Adrenal gland (tissue), 12 donors: ENCODE measurements around the gene PRMT9. TPM values are rescaled to one million over a fixed set of nuclear protein-coding genes. Genes with fewer than 3 reads are reported as not detected.

Experiments used
- DNase-seq, 7 donors: peaks; one replicate each; pipeline ENCODE4 v3.0.0-alpha.2; 2019 to 2020
- H3K27ac ChIP-seq, 5 donors: fragments of 200-600 bp; sonication (generic) in 4 of 5; 1 replicate in 3 of 5; 2 replicates in 2 of 5; pipeline versions ENCODE4 v1.5.1 to v1.8.0; 2016 to 2020; ENCODE audit warnings: mild to moderate bottlenecking in 1 of 5
- H3K27me3 ChIP-seq: fragments of 200-600 bp; 2 replicates; pipeline ENCODE4 v1.8.0; 2021
- H3K36me3 ChIP-seq, 2 donors: fragments of 200-600 bp; replicated peaks in 1 of 2; 1 replicate in 1 of 2; 2 replicates in 1 of 2; pipeline versions ENCODE4 v1.5.1 to v1.8.0; 2018 to 2022
- H3K4me1 ChIP-seq, 2 donors: fragments of 200-600 bp; replicated peaks in 1 of 2; 1 replicate in 1 of 2; 2 replicates in 1 of 2; pipeline versions ENCODE4 v1.5.1 to v1.8.0; 2018 to 2021
- H3K4me3 ChIP-seq, 4 donors: fragments of 200-600 bp; sonication (generic) in 3 of 4; one replicate each; pipeline ENCODE4 v1.5.1; 2016 to 2018
- H3K9me3 ChIP-seq, 3 donors: fragments of 200-600 bp; sonication (generic) in 1 of 3; replicated peaks in 1 of 3; 1 replicate in 2 of 3; 2 replicates in 1 of 3; pipeline versions ENCODE4 v1.5.1 to v1.8.0; 2016 to 2021
- CTCF ChIP-seq, 6 experiments: fragments of 450-650 bp in 4 of 6; fragments of 200-600 bp in 2 of 6; sonication (generic) in 1 of 6; IDR thresholded peaks; 1 replicate in 5 of 6; 2 replicates in 1 of 6; pipeline versions ENCODE4 v1.5.1 to v1.8.0; 2016 to 2021; ENCODE audit warnings: antibody characterized with exemption in 6 of 6, mild to moderate bottlenecking in 2 of 6, moderate library complexity in 1 of 6
- POLR2A ChIP-seq, 2 donors: fragments of 450-650 bp; IDR thresholded peaks; one replicate each; pipeline ENCODE4 v1.6.1; 2017; ENCODE audit warnings: antibody characterized with exemption in 2 of 2, mild to moderate bottlenecking in 2 of 2, moderate library complexity in 1 of 2
- WGBS, 4 donors: extraction: QIAGEN DNeasy Blood & Tissue Kit in 2 of 4; methylation state at CpG; one replicate each; pipeline versions ENCODE4 v1.1.5 to v1.1.7; 2013 to 2017; 5-methylcytosine and 5-hydroxymethylcytosine counted together
- intact Hi-C, 2 donors: fragments of 100-400 bp; cut with DNase I; formaldehyde crosslinking; loops; one replicate each; pipeline versions ENCODE4 v1.14.1 to v1.15.0; 2022 to 2023
- polyA plus RNA-seq, 3 donors: library from polyadenylated mRNA; stranded (reverse); fragments of 200-250 nt in 2 of 3; fragments of 350-450 nt in 1 of 3; fragmentation: Illumina TruSeq in 1 of 3; extraction: RNeasy Lipid Tissue Mini Kit (QIAGEN cat#74804) in 1 of 3; gene quantifications; one replicate each; pipeline ENCODE4 v1.2.3, GENCODE V29; 2013 to 2014
- total RNA-seq, 9 donors: library from RNA; depleted of rRNA in 4 of 9; stranded (reverse); fragments of >200 nt in 4 of 9; fragments of 120-200 nt in 1 of 9; fragmentation: NEBNext Ultra II Directional in 1 of 9; extraction: Animal tissue kit (Norgen Biotek cat#: 25700) in 1 of 9; gene quantifications; one replicate each; pipeline versions ENCODE4 v1.1.0 to v1.2.4, GENCODE V29; 2013 to 2023
- donor health status: healthy with polysubstance abuse.
- donor health status: Bipolar disorder and iron deficiency.
- donor health status: DM: yes; HTN: yes; CAD: no.
- donor health status: DM: no; HTN: no; CAD: no.
- donor health status: DM: no; HTN: no; CAD: no.
- donor health status: DM: yes; HTN: yes; CAD: no.

PRMT9 gene
- total and polyA plus RNA-seq, 12 donors, result 5.4 to 19.6 (median 11.3) TPM

- no peaks in the 10 kb centered on the region for H3K4me1 ChIP-seq
- no peaks in the 10 kb centered on the region for H3K9me3 ChIP-seq
- intact Hi-C loops, result loop anchor here in 1 of 2 donors (10.0 kb wide), 1 partner anchor 76 kb away; no protein-coding TSS in a partner anchor
- no peak overlapping the region for H3K4me3 ChIP-seq
- no peak for DNase-seq
- H3K27ac ChIP-seq, result no peak overlapping the region
- H3K27me3 ChIP-seq, result no peaks in the 10 kb centered on the region
- TF ChIP-seq CTCF (IDR thresholded peaks at IDR 0.05) (no peak), POLR2A (IDR thresholded peaks at IDR 0.05) (no peak)
- H3K36me3 ChIP-seq, result no peaks in the 10 kb centered on the region
Measured at GRCh38 chr4:147591106-147591505, 92.9 kb downstream of the PRMT9 start.

- no peak overlapping the region for H3K4me3 ChIP-seq
- 43 to 46% (median 45%) methylated on average over 12 of the region's 12 CpGs for WGBS, 4 donors
- H3K9me3 ChIP-seq, result no peaks in the 10 kb centered on the region
- H3K27me3 ChIP-seq, result no peaks in the 10 kb centered on the region
- no peak overlapping the region for H3K27ac ChIP-seq
- DNase-seq, result peak; percentile 45 to 78 (median 48)
- no peaks in the 10 kb centered on the region for H3K4me1 ChIP-seq
- H3K36me3 ChIP-seq, result no peaks in the 10 kb centered on the region
- TF ChIP-seq POLR2A (IDR thresholded peaks at IDR 0.05) (no peak), CTCF (IDR thresholded peaks at IDR 0.05) (peak; percentile 62 to 80 (median 76))
- intact Hi-C loops, result loop anchor here in 1 of 2 donors (10.0 kb wide), 1 partner anchor 76 kb away; no protein-coding TSS in a partner anchor
Measured at GRCh38 chr4:147590249-147590920, 93.6 kb downstream of the PRMT9 start.

- no peaks in the 10 kb centered on the region for H3K9me3 ChIP-seq
- intact Hi-C loops, result loop anchor here in 1 of 2 donors (5.0 kb wide), 2 partner anchors 67 to 422 kb away; no protein-coding TSS in a partner anchor
- TF ChIP-seq CTCF (IDR thresholded peaks at IDR 0.05), result no peak
- TF ChIP-seq POLR2A (IDR thresholded peaks at IDR 0.05), result no peak
- DNase-seq, result no peak
- no peak overlapping the region for H3K27ac ChIP-seq
- H3K4me1 ChIP-seq, result no peaks in the 10 kb centered on the region
- WGBS, 4 donors, result 43 to 63% (median 58%) methylated on average over 1 of the region's 1 CpG
- H3K36me3 ChIP-seq, result no peaks in the 10 kb centered on the region
- H3K27me3 ChIP-seq, result no peaks in the 10 kb centered on the region
- no peak overlapping the region for H3K4me3 ChIP-seq
Measured at GRCh38 chr4:147589586-147589985, 94.4 kb downstream of the PRMT9 start.

Other genes starting within 250 kb of the PRMT9 start
- gene EDNRA, start 203.1 kb downstream of the PRMT9 start, total RNA-seq, result 1 to 10 TPM; 2.4 to 9.7 (median 5.1) TPM
- 1 to 10 TPM; 1.6 to 3.9 (median 2.7) TPM for gene EDNRA, start 203.1 kb downstream of the PRMT9 start, polyA plus RNA-seq
- gene TMEM184C, start 66.8 kb downstream of the PRMT9 start, total RNA-seq, result 10 to 100 TPM; 33.2 to 63.8 (median 42.0) TPM
- 10 to 100 TPM in 1 of 3 donors, 1 to 10 TPM in 2; 4.0 to 47.4 (median 4.7) TPM for gene TMEM184C, start 66.8 kb downstream of the PRMT9 start, polyA plus RNA-seq
- 10 to 100 TPM in 8 of 9 donors, 1 to 10 TPM in 1; 7.0 to 40.8 (median 25.7) TPM for gene ARHGAP10, start 47.9 kb upstream of the PRMT9 start, total RNA-seq
- gene ARHGAP10, start 47.9 kb upstream of the PRMT9 start, polyA plus RNA-seq, result 10 to 100 TPM; 12.9 to 22.9 (median 17.6) TPM